Astrocyte (in vitro differentiated cells and primary cell): ENCODE results near the gene F10.

ENCODE experiments used
- CTCF ChIP-seq: IDR thresholded peaks from 2 replicates; pipeline ENCODE4 v1.5.1; 2011; ENCODE audit warnings: low read depth, mild to moderate bottlenecking, inconsistent platforms, low read length, moderate library complexity; ENCODE audit not compliant: insufficient read depth
- EZH2 ChIP-seq: IDR thresholded peaks from 2 replicates; pipeline ENCODE4 v1.6.1; 2012; ENCODE audit warnings: mild to moderate bottlenecking, low read length, inconsistent platforms; ENCODE audit not compliant: insufficient read depth

GRCh38 chr13:113166681-113167080 is 44.1 kb downstream of the F10 start:
- TF ChIP-seq CTCF (no peak), EZH2 (no peak)
